HG02852 (cell line): ENCODE data around the gene SPG7.

ENCODE experiments used
- ATAC-seq: cut with Tn5 transposase; IDR thresholded peaks from one replicate; pipeline ENCODE4 v1.9.1; 2021; ENCODE audit warnings: mild to moderate bottlenecking, moderate library complexity; ENCODE audit not compliant: unreplicated experiment

Gene SPG7

GRCh38 chr16:89545044-89545830 lies 37.0 kb downstream of the SPG7 start:
- no peak for ATAC-seq

GRCh38 chr16:89545831-89546574 lies 37.8 kb downstream of the SPG7 start:
- no peak for ATAC-seq

GRCh38 chr16:89546781-89547180 lies 38.6 kb downstream of the SPG7 start:
- ATAC-seq, result no peak

- ATAC-seq, result no peak
Observed at GRCh38 chr16:89547291-89547690, 39.1 kb downstream of the SPG7 start.

GRCh38 chr16:89547860-89548259 lies 39.7 kb downstream of the SPG7 start:
- ATAC-seq, result no peak

- ATAC-seq, result no peak
Observed at GRCh38 chr16:89548344-89549006, 40.3 kb downstream of the SPG7 start.

GRCh38 chr16:89549007-89549700 lies 41.0 kb downstream of the SPG7 start:
- ATAC-seq, result no peak

- ATAC-seq, result no peak
Observed at GRCh38 chr16:89550421-89551007, 42.3 kb downstream of the SPG7 start.

GRCh38 chr16:89552329-89552728 lies 44.1 kb downstream of the SPG7 start:
- ATAC-seq, result no peak

- ATAC-seq, result no peak
Observed at GRCh38 chr16:89552913-89553312, 44.7 kb downstream of the SPG7 start.

- no peak for ATAC-seq
Observed at GRCh38 chr16:89553733-89554132, 45.5 kb downstream of the SPG7 start.

GRCh38 chr16:89554343-89554742 lies 46.1 kb downstream of the SPG7 start:
- ATAC-seq, result no peak

- no peak for ATAC-seq
Observed at GRCh38 chr16:89555265-89555664, 47.1 kb downstream of the SPG7 start.

GRCh38 chr16:89555780-89556179 lies 47.6 kb downstream of the SPG7 start:
- ATAC-seq, result no peak

- no peak for ATAC-seq
Observed at GRCh38 chr16:89556750-89557689, 48.8 kb downstream of the SPG7 start.

- ATAC-seq, result no peak
Observed at GRCh38 chr16:89557690-89558490, 49.7 kb downstream of the SPG7 start.

GRCh38 chr16:89560378-89561141 lies 52.4 kb downstream of the SPG7 start, which contains the start of gene RPL13:
TSS of gene RPL13 (plus strand) at chr16:89560682. CDS start at chr16:89560960, 278 bp downstream.
- ATAC-seq, result peak; percentile 90
